HepG2 (cell line): Measurements from ENCODE around the gene IL12A. TPM values are rescaled to one million over a fixed set of nuclear protein-coding genes. Genes with fewer than 3 reads are reported as not detected.

Experiments used
- CREBL2 ChIP-seq: sonication (generic); formaldehyde crosslinking; IDR thresholded peaks from 2 replicates; pipeline ENCODE4 v1.8.1; 2023; ENCODE audit warnings: missing genetic modification reagents, mild to moderate bottlenecking, borderline replicate concordance
- HNRNPUL1 ChIP-seq: fragments of 200-400 bp; formaldehyde crosslinking; IDR thresholded peaks from 2 replicates; pipeline ENCODE4 v1.6.1; 2017; ENCODE audit warnings: low read depth, mild to moderate bottlenecking, low read length, moderate library complexity
- LBX2 ChIP-seq: sonication (generic); formaldehyde crosslinking; IDR thresholded peaks from 2 replicates; pipeline ENCODE4 v1.5.0; 2020; ENCODE audit warnings: missing genetic modification reagents, mild to moderate bottlenecking, borderline replicate concordance
- NCOA2 ChIP-seq: sonication (generic); formaldehyde crosslinking; IDR thresholded peaks from 2 replicates; pipeline ENCODE4 v1.8.0; 2022; ENCODE audit warnings: inconsistent platforms
- SAP130 ChIP-seq: IDR thresholded peaks from 2 replicates; pipeline ENCODE4 v1.6.1; 2016; ENCODE audit warnings: low read depth
- SMC3 ChIP-seq: IDR thresholded peaks from 2 replicates; pipeline ENCODE4 v1.6.1; 2011; ENCODE audit warnings: low read length, improper control_type of control experiment
- SNRNP70 ChIP-seq: fragments of 200-400 bp; formaldehyde crosslinking; IDR thresholded peaks from 2 replicates; pipeline ENCODE4 v1.6.1; 2017; ENCODE audit warnings: mild to moderate bottlenecking, low read depth, low read length, moderate library complexity
- TCF12 ChIP-seq, 2 experiments: fragments of 450-650 bp in 1 of 2; sonication (generic) in 1 of 2; formaldehyde crosslinking in 1 of 2; IDR thresholded peaks; 2 replicates each; pipeline versions ENCODE4 v1.6.1 to v1.8.0; 2017 to 2022; ENCODE audit warnings: antibody characterized with exemption in 1 of 2, mild to moderate bottlenecking in 1 of 2, missing genetic modification reagents in 1 of 2, moderate library complexity in 1 of 2
- YEATS2 ChIP-seq: sonication (generic); formaldehyde crosslinking; IDR thresholded peaks from 2 replicates; pipeline ENCODE4 v1.4.0; 2020; ENCODE audit warnings: missing genetic modification reagents, borderline replicate concordance
- ZEB1 ChIP-seq: IDR thresholded peaks from 2 replicates; pipeline ENCODE4 v1.6.1; 2012; ENCODE audit warnings: mild to moderate bottlenecking, low read depth, inconsistent platforms; ENCODE audit not compliant: insufficient replicate concordance
- ZNF225 ChIP-seq: sonication (generic); formaldehyde crosslinking; IDR thresholded peaks from 2 replicates; pipeline ENCODE4 v1.4.0; 2020; ENCODE audit warnings: mild to moderate bottlenecking, missing genetic modification reagents
- ZNF263 ChIP-seq: sonication (generic); formaldehyde crosslinking; IDR thresholded peaks from 2 replicates; pipeline ENCODE4 v1.4.0; 2020; ENCODE audit warnings: missing genetic modification reagents
- ZNF264 ChIP-seq: sonication (generic); formaldehyde crosslinking; IDR thresholded peaks from 2 replicates; pipeline ENCODE4 v1.4.0; 2020; ENCODE audit warnings: missing genetic modification reagents
- ZNF280D ChIP-seq: sonication (generic); formaldehyde crosslinking; IDR thresholded peaks from 2 replicates; pipeline ENCODE4 v1.5.1; 2020; ENCODE audit warnings: mild to moderate bottlenecking, missing genetic modification reagents
- ZNF713 ChIP-seq: sonication (generic); formaldehyde crosslinking; IDR thresholded peaks from 2 replicates; pipeline ENCODE4 v1.4.0; 2020; ENCODE audit warnings: mild to moderate bottlenecking, missing genetic modification reagents
- polyA plus RNA-seq, 8 experiments: library from polyadenylated mRNA; depleted of rRNA in 3 of 8; stranded (reverse) in 7 of 8; unstranded in 1 of 8; fragments of >200 nt; fragmentation: Illumina TruSeq in 4 of 8; extraction: Trizol in 4 of 8; gene quantifications; 2 replicates each; pipeline versions ENCODE4 v1.2.1 to v1.2.3, GENCODE V29; 2011 to 2016; ENCODE audit warnings: low read depth in 4 of 8, missing spikeins in 1 of 8, mixed read lengths in 1 of 8; ENCODE audit not compliant: insufficient read depth in 1 of 8
- total RNA-seq, 5 experiments: library from RNA; depleted of rRNA; stranded (reverse); fragments of >200 nt; fragmentation: Illumina TruSeq; extraction: Trizol; gene quantifications; 2 replicates each; pipeline ENCODE4 v1.2.3, GENCODE V29; 2016; ENCODE audit warnings: low read depth in 1 of 5
- TF ChIP-seq, protein P1 (sequence below): sonication (generic); formaldehyde crosslinking; IDR thresholded peaks from 2 replicates; pipeline ENCODE4 v1.5.0; 2020; ENCODE audit warnings: mild to moderate bottlenecking, missing genetic modification reagents
- TF ChIP-seq, protein P2 (sequence below): sonication (generic); formaldehyde crosslinking; conservative IDR thresholded peaks from 2 replicates; pipeline ENCODE4 v1.4.0; 2020; ENCODE audit warnings: missing genetic modification reagents
- TF ChIP-seq, protein P3 (sequence below): sonication (generic); formaldehyde crosslinking; conservative IDR thresholded peaks from 2 replicates; pipeline ENCODE4 v1.4.0; 2020; ENCODE audit warnings: mild to moderate bottlenecking, missing genetic modification reagents, moderate library complexity

Gene IL12A
- total and polyA plus RNA-seq, 2 of the 13 experiments (the other 11 are each of a cell fraction or from before 2014, with no cell fraction given) = 0.36 to 1.1 TPM

DNA sequence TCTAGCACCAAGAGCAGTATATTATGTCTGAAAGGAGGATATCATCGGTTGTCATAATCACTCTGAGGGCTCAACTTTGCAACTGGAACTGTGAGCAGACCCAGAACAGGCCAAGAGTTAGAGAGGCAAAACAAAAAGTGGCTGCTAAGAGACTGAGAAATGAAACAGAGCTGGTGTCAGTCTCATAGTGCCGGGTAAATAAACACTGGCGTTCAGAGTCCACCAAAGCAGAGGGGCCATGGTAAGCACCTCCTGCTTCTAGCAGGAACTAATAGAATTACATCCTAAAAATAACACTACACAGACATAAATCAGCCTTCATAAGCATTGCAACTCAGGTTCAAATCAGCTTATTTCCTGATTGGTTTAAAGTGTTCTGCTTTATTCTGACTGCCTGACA, 10.3 kb upstream of the IL12A start (continued):
- TF ChIP-seq, protein P1, sequence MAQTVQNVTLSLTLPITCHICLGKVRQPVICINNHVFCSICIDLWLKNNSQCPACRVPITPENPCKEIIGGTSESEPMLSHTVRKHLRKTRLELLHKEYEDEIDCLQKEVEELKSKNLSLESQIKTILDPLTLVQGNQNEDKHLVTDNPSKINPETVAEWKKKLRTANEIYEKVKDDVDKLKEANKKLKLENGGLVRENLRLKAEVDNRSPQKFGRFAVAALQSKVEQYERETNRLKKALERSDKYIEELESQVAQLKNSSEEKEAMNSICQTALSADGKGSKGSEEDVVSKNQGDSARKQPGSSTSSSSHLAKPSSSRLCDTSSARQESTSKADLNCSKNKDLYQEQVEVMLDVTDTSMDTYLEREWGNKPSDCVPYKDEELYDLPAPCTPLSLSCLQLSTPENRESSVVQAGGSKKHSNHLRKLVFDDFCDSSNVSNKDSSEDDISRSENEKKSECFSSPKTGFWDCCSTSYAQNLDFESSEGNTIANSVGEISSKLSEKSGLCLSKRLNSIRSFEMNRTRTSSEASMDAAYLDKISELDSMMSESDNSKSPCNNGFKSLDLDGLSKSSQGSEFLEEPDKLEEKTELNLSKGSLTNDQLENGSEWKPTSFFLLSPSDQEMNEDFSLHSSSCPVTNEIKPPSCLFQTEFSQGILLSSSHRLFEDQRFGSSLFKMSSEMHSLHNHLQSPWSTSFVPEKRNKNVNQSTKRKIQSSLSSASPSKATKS (CRISPR knock-in tag) = no peak
- TF ChIP-seq ZNF280D (no peak), ZEB1 (no peak), ZNF225 (CRISPR knock-in tag) (no peak), SAP130 (CRISPR knock-in tag) (peak; percentile 55; the same call in 1 of the 2 replicates), HNRNPUL1 (no peak), TCF12 (IDR thresholded peaks at IDR 0.05) (no peak), TCF12 (CRISPR knock-in tag; IDR thresholded peaks at IDR 0.05) (no peak), NCOA2 (0 out of 2 replicates have a peak, but pooled peaks have one; percentile 27), LBX2 (no peak), SNRNP70 (no peak), YEATS2 (CRISPR knock-in tag) (peak; percentile 19; the same call in 1 of the 2 replicates), SMC3 (no peak), ZNF264 (CRISPR knock-in tag) (peak; percentile 37; the same call in 1 of the 2 replicates), ZNF263 (no peak), CREBL2 (CRISPR knock-in tag) (no peak), ZNF713 (CRISPR knock-in tag) (no peak)
- TF ChIP-seq, protein P2, sequence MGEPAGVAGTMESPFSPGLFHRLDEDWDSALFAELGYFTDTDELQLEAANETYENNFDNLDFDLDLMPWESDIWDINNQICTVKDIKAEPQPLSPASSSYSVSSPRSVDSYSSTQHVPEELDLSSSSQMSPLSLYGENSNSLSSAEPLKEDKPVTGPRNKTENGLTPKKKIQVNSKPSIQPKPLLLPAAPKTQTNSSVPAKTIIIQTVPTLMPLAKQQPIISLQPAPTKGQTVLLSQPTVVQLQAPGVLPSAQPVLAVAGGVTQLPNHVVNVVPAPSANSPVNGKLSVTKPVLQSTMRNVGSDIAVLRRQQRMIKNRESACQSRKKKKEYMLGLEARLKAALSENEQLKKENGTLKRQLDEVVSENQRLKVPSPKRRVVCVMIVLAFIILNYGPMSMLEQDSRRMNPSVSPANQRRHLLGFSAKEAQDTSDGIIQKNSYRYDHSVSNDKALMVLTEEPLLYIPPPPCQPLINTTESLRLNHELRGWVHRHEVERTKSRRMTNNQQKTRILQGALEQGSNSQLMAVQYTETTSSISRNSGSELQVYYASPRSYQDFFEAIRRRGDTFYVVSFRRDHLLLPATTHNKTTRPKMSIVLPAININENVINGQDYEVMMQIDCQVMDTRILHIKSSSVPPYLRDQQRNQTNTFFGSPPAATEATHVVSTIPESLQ (CRISPR knock-in tag) = no peak
- TF ChIP-seq, protein P3, sequence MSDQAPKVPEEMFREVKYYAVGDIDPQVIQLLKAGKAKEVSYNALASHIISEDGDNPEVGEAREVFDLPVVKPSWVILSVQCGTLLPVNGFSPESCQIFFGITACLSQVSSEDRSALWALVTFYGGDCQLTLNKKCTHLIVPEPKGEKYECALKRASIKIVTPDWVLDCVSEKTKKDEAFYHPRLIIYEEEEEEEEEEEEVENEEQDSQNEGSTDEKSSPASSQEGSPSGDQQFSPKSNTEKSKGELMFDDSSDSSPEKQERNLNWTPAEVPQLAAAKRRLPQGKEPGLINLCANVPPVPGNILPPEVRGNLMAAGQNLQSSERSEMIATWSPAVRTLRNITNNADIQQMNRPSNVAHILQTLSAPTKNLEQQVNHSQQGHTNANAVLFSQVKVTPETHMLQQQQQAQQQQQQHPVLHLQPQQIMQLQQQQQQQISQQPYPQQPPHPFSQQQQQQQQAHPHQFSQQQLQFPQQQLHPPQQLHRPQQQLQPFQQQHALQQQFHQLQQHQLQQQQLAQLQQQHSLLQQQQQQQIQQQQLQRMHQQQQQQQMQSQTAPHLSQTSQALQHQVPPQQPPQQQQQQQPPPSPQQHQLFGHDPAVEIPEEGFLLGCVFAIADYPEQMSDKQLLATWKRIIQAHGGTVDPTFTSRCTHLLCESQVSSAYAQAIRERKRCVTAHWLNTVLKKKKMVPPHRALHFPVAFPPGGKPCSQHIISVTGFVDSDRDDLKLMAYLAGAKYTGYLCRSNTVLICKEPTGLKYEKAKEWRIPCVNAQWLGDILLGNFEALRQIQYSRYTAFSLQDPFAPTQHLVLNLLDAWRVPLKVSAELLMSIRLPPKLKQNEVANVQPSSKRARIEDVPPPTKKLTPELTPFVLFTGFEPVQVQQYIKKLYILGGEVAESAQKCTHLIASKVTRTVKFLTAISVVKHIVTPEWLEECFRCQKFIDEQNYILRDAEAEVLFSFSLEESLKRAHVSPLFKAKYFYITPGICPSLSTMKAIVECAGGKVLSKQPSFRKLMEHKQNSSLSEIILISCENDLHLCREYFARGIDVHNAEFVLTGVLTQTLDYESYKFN = peak; percentile 91
